ENCODE results near the gene PCGF3.

DNA sequence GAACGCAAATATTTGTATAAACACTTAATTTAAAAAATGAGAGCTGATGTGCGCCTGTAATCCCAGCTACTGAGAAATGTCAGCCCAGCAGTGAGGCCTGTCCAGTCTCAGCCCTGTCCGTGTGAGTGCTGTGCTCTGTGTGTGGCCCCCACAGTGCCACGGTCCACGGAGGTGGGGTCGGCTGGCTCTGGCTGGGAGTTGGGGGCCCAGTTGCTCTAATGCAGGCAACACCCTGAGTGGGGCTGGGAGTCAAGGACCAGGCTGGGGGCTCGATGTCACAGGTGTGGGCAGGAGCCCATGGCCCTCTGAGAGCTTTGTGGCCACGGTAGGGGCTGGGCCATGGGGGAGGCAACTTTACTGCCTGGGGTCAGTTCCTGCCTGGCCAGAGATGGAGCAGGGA lies 12.8 kb downstream of the PCGF3 start:
- no peak for TF ChIP-seq TAF1 (IDR thresholded peaks at IDR 0.05; ENCODE audit: low read depth)
- no peak for TF ChIP-seq EGR1 (IDR thresholded peaks at IDR 0.05)
- TF ChIP-seq FOXM1 (IDR thresholded peaks at IDR 0.05; ENCODE audit: borderline replicate concordance, low read depth) = no peak
- TF ChIP-seq RAD21 (IDR thresholded peaks at IDR 0.05; ENCODE audit: low read depth) = no peak
- TF ChIP-seq CEBPB (IDR thresholded peaks at IDR 0.05) = no peak
- TF ChIP-seq NFIC (IDR thresholded peaks at IDR 0.05) = no peak
- TF ChIP-seq, protein P1, sequence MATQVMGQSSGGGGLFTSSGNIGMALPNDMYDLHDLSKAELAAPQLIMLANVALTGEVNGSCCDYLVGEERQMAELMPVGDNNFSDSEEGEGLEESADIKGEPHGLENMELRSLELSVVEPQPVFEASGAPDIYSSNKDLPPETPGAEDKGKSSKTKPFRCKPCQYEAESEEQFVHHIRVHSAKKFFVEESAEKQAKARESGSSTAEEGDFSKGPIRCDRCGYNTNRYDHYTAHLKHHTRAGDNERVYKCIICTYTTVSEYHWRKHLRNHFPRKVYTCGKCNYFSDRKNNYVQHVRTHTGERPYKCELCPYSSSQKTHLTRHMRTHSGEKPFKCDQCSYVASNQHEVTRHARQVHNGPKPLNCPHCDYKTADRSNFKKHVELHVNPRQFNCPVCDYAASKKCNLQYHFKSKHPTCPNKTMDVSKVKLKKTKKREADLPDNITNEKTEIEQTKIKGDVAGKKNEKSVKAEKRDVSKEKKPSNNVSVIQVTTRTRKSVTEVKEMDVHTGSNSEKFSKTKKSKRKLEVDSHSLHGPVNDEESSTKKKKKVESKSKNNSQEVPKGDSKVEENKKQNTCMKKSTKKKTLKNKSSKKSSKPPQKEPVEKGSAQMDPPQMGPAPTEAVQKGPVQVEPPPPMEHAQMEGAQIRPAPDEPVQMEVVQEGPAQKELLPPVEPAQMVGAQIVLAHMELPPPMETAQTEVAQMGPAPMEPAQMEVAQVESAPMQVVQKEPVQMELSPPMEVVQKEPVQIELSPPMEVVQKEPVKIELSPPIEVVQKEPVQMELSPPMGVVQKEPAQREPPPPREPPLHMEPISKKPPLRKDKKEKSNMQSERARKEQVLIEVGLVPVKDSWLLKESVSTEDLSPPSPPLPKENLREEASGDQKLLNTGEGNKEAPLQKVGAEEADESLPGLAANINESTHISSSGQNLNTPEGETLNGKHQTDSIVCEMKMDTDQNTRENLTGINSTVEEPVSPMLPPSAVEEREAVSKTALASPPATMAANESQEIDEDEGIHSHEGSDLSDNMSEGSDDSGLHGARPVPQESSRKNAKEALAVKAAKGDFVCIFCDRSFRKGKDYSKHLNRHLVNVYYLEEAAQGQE (IDR thresholded peaks at IDR 0.05; ENCODE audit: low read depth) = no peak
- no peak for TF ChIP-seq EP300 (IDR thresholded peaks at IDR 0.05; ENCODE audit: borderline replicate concordance)
